AG10803 (cell line): Measurements from ENCODE around the gene GPM6B.

Source experiments
- DNase-seq: peaks from one replicate; pipeline ENCODE4 v3.0.0; 2010; ENCODE audit warnings: low read depth
- H3K4me3 ChIP-seq: 2 replicates; pipeline ENCODE4 v1.5.1; 2011; ENCODE audit warnings: mild to moderate bottlenecking, low read length, control low read depth
- CTCF ChIP-seq: conservative IDR thresholded peaks from 2 replicates; pipeline ENCODE4 v1.5.1; 2011; ENCODE audit warnings: mild to moderate bottlenecking, low read length, control low read depth, inconsistent platforms

Gene GPM6B

GRCh38 chrX:13756381-13756780 lies 60.5 kb downstream of the GPM6B start:
- no peak for TF ChIP-seq CTCF
- no peak overlapping the region for H3K4me3 ChIP-seq
- no peak for DNase-seq

- TF ChIP-seq CTCF, result no peak
- H3K4me3 ChIP-seq, result no peak overlapping the region
- DNase-seq, result no peak
These were observed 61.6 kb downstream of the GPM6B start for GRCh38 chrX:13755254-13755653.

- DNase-seq, result no peak
- TF ChIP-seq CTCF, result no peak
- H3K4me3 ChIP-seq, result no peak overlapping the region
These were observed 62.1 kb downstream of the GPM6B start for GRCh38 chrX:13754765-13755164.

GRCh38 chrX:13752646-13753045 lies 64.2 kb downstream of the GPM6B start:
- TF ChIP-seq CTCF, result no peak
- no peak overlapping the region for H3K4me3 ChIP-seq
- DNase-seq, result no peak

- no peak for DNase-seq
- no peak overlapping the region for H3K4me3 ChIP-seq
- TF ChIP-seq CTCF, result no peak
These were observed 64.8 kb downstream of the GPM6B start for GRCh38 chrX:13752141-13752540.

- DNase-seq, result no peak
- no peak for TF ChIP-seq CTCF
- H3K4me3 ChIP-seq, result no peak overlapping the region
These were observed 66.1 kb downstream of the GPM6B start for GRCh38 chrX:13750812-13751211.

GRCh38 chrX:13750204-13750603 lies 66.7 kb downstream of the GPM6B start:
- H3K4me3 ChIP-seq, result no peak overlapping the region
- TF ChIP-seq CTCF, result peak; percentile 48
- DNase-seq, result peak; percentile 20
